NCI-H524 (cell line): ENCODE results near the gene PHF14.

ENCODE experiments used
- DNase-seq, 2 experiments: peaks; one replicate each; lab custom pipeline; 2025; lab: John Stamatoyannopoulos, UW

The PHF14 gene

GRCh38 chr7:11175887-11176286, 202.2 kb downstream of the PHF14 start:
- no peak for DNase-seq

GRCh38 chr7:11176985-11177555, 203.4 kb downstream of the PHF14 start:
- DNase-seq: no peak

- no peak for DNase-seq
Measured at GRCh38 chr7:11177793-11178192, 204.1 kb downstream of the PHF14 start.

- DNase-seq: no peak
Measured at GRCh38 chr7:11181590-11181989, 207.9 kb downstream of the PHF14 start.

GRCh38 chr7:11182736-11183135, 209.1 kb downstream of the PHF14 start:
- DNase-seq: no peak

GRCh38 chr7:11185179-11185815, 211.6 kb downstream of the PHF14 start:
- no peak for DNase-seq

- no peak for DNase-seq
Measured at GRCh38 chr7:11188529-11189310, 215.0 kb downstream of the PHF14 start.

- no peak for DNase-seq
Measured at GRCh38 chr7:11191081-11191480, 217.4 kb downstream of the PHF14 start.

GRCh38 chr7:11191574-11192220, 218.0 kb downstream of the PHF14 start:
- no peak for DNase-seq

- DNase-seq: no peak
Measured at GRCh38 chr7:11192506-11192905, 218.8 kb downstream of the PHF14 start.

- DNase-seq: no peak
Measured at GRCh38 chr7:11193131-11193867, 219.6 kb downstream of the PHF14 start.

- no peak for DNase-seq
Measured at GRCh38 chr7:11193888-11194287, 220.2 kb downstream of the PHF14 start.

GRCh38 chr7:11194492-11194891, 220.8 kb downstream of the PHF14 start:
- DNase-seq: no peak

GRCh38 chr7:11195502-11195901, 221.8 kb downstream of the PHF14 start:
- DNase-seq: no peak

- no peak for DNase-seq
Measured at GRCh38 chr7:11196143-11196542, 222.5 kb downstream of the PHF14 start.

GRCh38 chr7:11203224-11203623, 229.6 kb downstream of the PHF14 start:
- no peak for DNase-seq

GRCh38 chr7:11203683-11204082, 230.0 kb downstream of the PHF14 start:
- DNase-seq: no peak

- peak; percentile 23 to 70 for DNase-seq
Measured at GRCh38 chr7:11206177-11206899, 232.7 kb downstream of the PHF14 start.

- DNase-seq: peak in 1 of 2 experiments; percentile 21
Measured at GRCh38 chr7:11207565-11207964, 233.9 kb downstream of the PHF14 start.

- DNase-seq: no peak
Measured at GRCh38 chr7:11208883-11209465, 235.3 kb downstream of the PHF14 start.

GRCh38 chr7:11210374-11210773, 236.7 kb downstream of the PHF14 start:
- no peak for DNase-seq
